GM10266 (cell line): Measurements from ENCODE around the gene ADORA2B.
"Not testable (repeated sequence)": the region's sequence is repeated elsewhere in the genome, so short reads cannot be mapped to it uniquely, and the experiment has no call there.

ENCODE experiments used
- DNase-seq: peaks from one replicate; pipeline ENCODE4 v3.0.0; 2012; ENCODE audit errors: extremely low spot score
- CTCF ChIP-seq: IDR thresholded peaks from 2 replicates; pipeline ENCODE4 v1.5.1; 2012; ENCODE audit warnings: mild to moderate bottlenecking, low read depth; ENCODE audit not compliant: control insufficient read depth, insufficient read depth; ENCODE audit errors: missing control alignments

The ADORA2B gene

GRCh38 chr17:15909481-15909991 lies 35.4 kb upstream of the ADORA2B start:
- DNase-seq, result no peak
- no peak for TF ChIP-seq CTCF

- DNase-seq, result no peak
- TF ChIP-seq CTCF, result no peak
Measured at GRCh38 chr17:15910791-15911190, 34.1 kb upstream of the ADORA2B start.

DNA sequence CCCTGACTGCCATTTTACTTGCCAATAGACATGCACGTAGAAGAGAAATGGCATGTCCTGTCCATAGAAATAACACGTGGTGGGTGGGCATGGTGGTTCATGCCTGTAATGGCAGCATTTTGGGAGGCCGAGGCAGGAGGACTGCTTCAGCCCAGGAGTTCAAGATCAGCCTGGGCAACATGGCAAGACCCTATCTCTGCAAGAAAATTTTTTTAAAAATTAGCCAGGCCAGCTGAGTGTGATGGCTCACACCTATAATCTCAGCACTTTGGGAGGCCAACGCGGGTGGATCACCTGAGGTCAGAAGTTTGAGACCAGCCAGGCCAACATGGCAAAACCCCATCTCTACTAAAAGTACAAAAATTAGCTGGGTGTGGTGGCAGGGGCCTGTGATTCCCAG lies 33.2 kb upstream of the ADORA2B start:
- DNase-seq, result not testable (repeated sequence)

- no peak for DNase-seq
- TF ChIP-seq CTCF, result no peak
Measured at GRCh38 chr17:15912416-15912955, 32.4 kb upstream of the ADORA2B start.

GRCh38 chr17:15913826-15914225 lies 31.1 kb upstream of the ADORA2B start:
- TF ChIP-seq CTCF, result no peak
- no peak for DNase-seq

GRCh38 chr17:15914400-15915170 lies 30.3 kb upstream of the ADORA2B start:
- TF ChIP-seq CTCF, result no peak
- no peak for DNase-seq

DNA sequence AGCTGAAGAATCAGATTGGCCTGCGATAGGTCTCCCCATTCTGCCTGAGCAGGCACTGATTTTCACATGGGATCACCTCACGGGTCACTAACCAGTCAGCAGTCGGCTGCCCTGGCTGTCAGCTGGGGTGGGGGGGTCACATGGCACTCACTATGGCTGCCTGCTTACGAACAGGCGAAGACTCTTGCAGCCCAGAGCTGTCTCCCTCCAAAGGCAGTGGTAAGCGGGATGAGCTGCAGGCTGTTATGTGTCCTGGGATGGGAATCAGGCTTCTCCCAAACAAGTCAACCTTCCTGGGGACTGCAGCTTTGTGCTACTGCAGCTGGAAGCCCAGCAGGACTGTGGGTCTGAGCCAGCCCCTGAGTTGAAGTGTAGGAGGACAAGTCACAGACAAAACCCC lies 29.0 kb upstream of the ADORA2B start:
- no peak for DNase-seq

More for the DNA sequence above, 29.0 kb upstream of the ADORA2B start:
- no peak for TF ChIP-seq CTCF
